GM10266 (cell line): ENCODE results near the gene UBE2D3.

Source experiments
- DNase-seq: peaks from one replicate; pipeline ENCODE4 v3.0.0; 2012; ENCODE audit errors: extremely low spot score
- CTCF ChIP-seq: IDR thresholded peaks from 2 replicates; pipeline ENCODE4 v1.5.1; 2012; ENCODE audit warnings: mild to moderate bottlenecking, low read depth; ENCODE audit not compliant: control insufficient read depth, insufficient read depth; ENCODE audit errors: missing control alignments

The UBE2D3 gene

GRCh38 chr4:102789317-102789717 lies 38.0 kb downstream of the UBE2D3 start:
- no peak for DNase-seq

GRCh38 chr4:102787944-102788343 lies 39.4 kb downstream of the UBE2D3 start:
- no peak for DNase-seq
- TF ChIP-seq CTCF: no peak

More at GRCh38 chr4:102789317-102789717, 38.0 kb downstream of the UBE2D3 start:
- TF ChIP-seq CTCF: no peak

- TF ChIP-seq CTCF: no peak
- no peak for DNase-seq
Measured at GRCh38 chr4:102787096-102787881, 40.1 kb downstream of the UBE2D3 start.

- no peak for DNase-seq
- no peak for TF ChIP-seq CTCF
Measured at GRCh38 chr4:102786279-102786678, 41.1 kb downstream of the UBE2D3 start.

- no peak for TF ChIP-seq CTCF
- DNase-seq: no peak
Measured at GRCh38 chr4:102783006-102783405, 44.3 kb downstream of the UBE2D3 start.

- no peak for TF ChIP-seq CTCF
- no peak for DNase-seq
Measured at GRCh38 chr4:102781570-102781969, 45.8 kb downstream of the UBE2D3 start.

- no peak for TF ChIP-seq CTCF
- DNase-seq: no peak
Measured at GRCh38 chr4:102780476-102781144, 46.7 kb downstream of the UBE2D3 start.
